PC-9 (cell line): Measurements from ENCODE around the gene PAN3. TPM values are rescaled to one million over a fixed set of nuclear protein-coding genes. Genes with fewer than 3 reads are reported as not detected.

Experiments used
- BruUV-seq: library from RNA; stranded (reverse); fragments of 400-500 nt; replicated peaks from 2 replicates; lab custom pipeline; 2021; lab: Mats Ljungman, UMichigan
- CTCF ChIA-PET: fragments of 300-600 bp; sonication (Branson Sonifier 250); formaldehyde crosslinking; loops from one replicate; lab custom pipeline; 2022; ENCODE audit warnings: antibody characterized with exemption; lab: Charles Lee
- POLR2A ChIA-PET: fragments of 300-600 bp; sonication (Branson Sonifier 250); formaldehyde crosslinking; loops from one replicate; lab custom pipeline; 2022; ENCODE audit warnings: antibody characterized with exemption; ENCODE audit not compliant: unreplicated experiment; lab: Charles Lee
- DNase-seq, 2 experiments: peaks; one replicate each; pipeline versions ENCODE4 v3.0.0 to v3.0.0-alpha.2; 2015 to 2022; ENCODE audit warnings: mixed read lengths in 1 of 2
- H2AFZ ChIP-seq: fragments of 200-600 bp; sonication (generic); 2 replicates; pipeline ENCODE4 v1.8.1; 2017; ENCODE audit warnings: antibody characterized with exemption
- H3F3A ChIP-seq: fragments of 200-600 bp; sonication (generic); 2 replicates; pipeline ENCODE4 v1.8.1; 2017; ENCODE audit warnings: antibody characterized with exemption, mild to moderate bottlenecking, low read depth; ENCODE audit not compliant: insufficient read depth
- H3K27ac ChIP-seq: fragments of 200-600 bp; sonication (generic); 2 replicates; pipeline ENCODE4 v1.6.1; 2016; ENCODE audit warnings: mixed run types
- H3K27me3 ChIP-seq: fragments of 200-600 bp; sonication (generic); 2 replicates; pipeline ENCODE4 v1.6.1; 2016; ENCODE audit warnings: low read depth, mixed run types; ENCODE audit not compliant: insufficient read depth
- H3K36me3 ChIP-seq: fragments of 200-600 bp; sonication (generic); 2 replicates; pipeline ENCODE4 v1.6.1; 2016; ENCODE audit warnings: low read depth, mixed run types
- H3K4me1 ChIP-seq: fragments of 200-600 bp; sonication (generic); replicated peaks from 2 replicates; pipeline ENCODE4 v1.6.1; 2016; ENCODE audit warnings: mixed run types; ENCODE audit not compliant: insufficient read depth
- H3K4me2 ChIP-seq: fragments of 200-600 bp; sonication (generic); 2 replicates; pipeline ENCODE4 v1.6.1; 2017; ENCODE audit warnings: mixed run types
- H3K4me3 ChIP-seq: fragments of 200-600 bp; sonication (generic); 2 replicates; pipeline ENCODE4 v1.6.1; 2016; ENCODE audit warnings: mixed run types
- H3K79me2 ChIP-seq: fragments of 200-600 bp; sonication (generic); 2 replicates; pipeline ENCODE4 v1.6.1; 2017; ENCODE audit warnings: low read depth, mixed run types
- H3K9me2 ChIP-seq: fragments of 200-600 bp; sonication (generic); 2 replicates; pipeline ENCODE4 v1.8.1; 2017; ENCODE audit warnings: mild to moderate bottlenecking; ENCODE audit not compliant: insufficient read depth
- H3K9me3 ChIP-seq: fragments of 200-600 bp; sonication (generic); 2 replicates; pipeline ENCODE4 v1.8.1; 2016; ENCODE audit warnings: low read depth; ENCODE audit not compliant: insufficient read depth
- H4K20me1 ChIP-seq: fragments of 200-600 bp; sonication (generic); 2 replicates; pipeline ENCODE4 v1.8.1; 2017; ENCODE audit not compliant: insufficient read depth
- EZH2 ChIP-seq: fragments of 200-600 bp; sonication (generic); IDR thresholded peaks from 2 replicates; pipeline ENCODE4 v1.8.0; 2017; ENCODE audit warnings: antibody characterized with exemption, low read depth
- intact Hi-C: fragments of 100-400 bp; cut with micrococcal nuclease; formaldehyde crosslinking; loops from one replicate; pipeline ENCODE4 v1.10.0; 2022; ENCODE audit not compliant: unreplicated experiment
- total RNA-seq: library from RNA; stranded (reverse); gene quantifications from 2 replicates; pipeline ENCODE4 v1.2.3, GENCODE V29; 2021
- TF ChIP-seq, protein P1 (sequence below): fragments of 200-600 bp; sonication (generic); conservative IDR thresholded peaks from 2 replicates; pipeline ENCODE4 v1.6.1; 2017; ENCODE audit warnings: mixed run types, antibody characterized with exemption, mild to moderate bottlenecking, moderate library complexity

Gene PAN3
- total RNA-seq, 1 experiment from 2014 or later: 34.6 TPM

DNA sequence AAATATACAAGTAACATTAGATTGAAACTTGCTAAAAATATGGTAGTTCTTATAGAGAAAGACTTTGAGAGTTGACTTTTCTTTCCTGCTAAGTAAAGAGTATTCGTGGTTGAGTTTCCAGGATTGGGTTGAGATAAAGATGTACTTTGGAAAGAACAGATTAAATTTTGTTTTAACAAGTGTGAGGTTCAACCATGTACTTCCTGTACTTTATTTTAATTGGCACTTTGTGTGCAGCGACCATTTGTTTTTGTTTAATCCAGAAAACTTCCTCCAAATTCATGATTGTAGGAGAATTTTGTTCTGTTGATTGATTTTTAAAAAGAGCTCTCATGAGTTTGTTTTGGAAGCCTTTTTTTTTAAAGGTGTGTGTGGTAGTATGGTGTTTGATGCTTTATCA lies 46.9 kb downstream of the PAN3 start:
- Histone ChIP-seq H3K9me3 (peaks cover 7% of the 10 kb centered on the region; the same call in 1 of the 2 replicates), H3K4me3 (no peak overlapping the region), H3F3A (peaks cover 16% of the 10 kb centered on the region), H3K9me2 (no peaks in the 10 kb centered on the region), H3K27ac (no peak overlapping the region), H3K27me3 (no peaks in the 10 kb centered on the region), H3K4me2 (no peak overlapping the region), H3K79me2 (peaks cover 50% of the 10 kb centered on the region; the same call in 1 of the 2 replicates), H4K20me1 (no peaks in the 10 kb centered on the region), H3K36me3 (peaks cover 6% of the 10 kb centered on the region; the same call in 1 of the 2 replicates), H3K4me1 (peaks cover 19% of the 10 kb centered on the region), H2AFZ (no peak overlapping the region)
- no peak for DNase-seq
- POLR2A ChIA-PET: no interaction called here
- CTCF ChIA-PET: no interaction called here
- TF ChIP-seq EZH2: no peak
- TF ChIP-seq, protein P1, sequence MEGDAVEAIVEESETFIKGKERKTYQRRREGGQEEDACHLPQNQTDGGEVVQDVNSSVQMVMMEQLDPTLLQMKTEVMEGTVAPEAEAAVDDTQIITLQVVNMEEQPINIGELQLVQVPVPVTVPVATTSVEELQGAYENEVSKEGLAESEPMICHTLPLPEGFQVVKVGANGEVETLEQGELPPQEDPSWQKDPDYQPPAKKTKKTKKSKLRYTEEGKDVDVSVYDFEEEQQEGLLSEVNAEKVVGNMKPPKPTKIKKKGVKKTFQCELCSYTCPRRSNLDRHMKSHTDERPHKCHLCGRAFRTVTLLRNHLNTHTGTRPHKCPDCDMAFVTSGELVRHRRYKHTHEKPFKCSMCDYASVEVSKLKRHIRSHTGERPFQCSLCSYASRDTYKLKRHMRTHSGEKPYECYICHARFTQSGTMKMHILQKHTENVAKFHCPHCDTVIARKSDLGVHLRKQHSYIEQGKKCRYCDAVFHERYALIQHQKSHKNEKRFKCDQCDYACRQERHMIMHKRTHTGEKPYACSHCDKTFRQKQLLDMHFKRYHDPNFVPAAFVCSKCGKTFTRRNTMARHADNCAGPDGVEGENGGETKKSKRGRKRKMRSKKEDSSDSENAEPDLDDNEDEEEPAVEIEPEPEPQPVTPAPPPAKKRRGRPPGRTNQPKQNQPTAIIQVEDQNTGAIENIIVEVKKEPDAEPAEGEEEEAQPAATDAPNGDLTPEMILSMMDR: no peak
- intact Hi-C loops: no loop called here
- BruUV-seq: no TSS peak

DNA sequence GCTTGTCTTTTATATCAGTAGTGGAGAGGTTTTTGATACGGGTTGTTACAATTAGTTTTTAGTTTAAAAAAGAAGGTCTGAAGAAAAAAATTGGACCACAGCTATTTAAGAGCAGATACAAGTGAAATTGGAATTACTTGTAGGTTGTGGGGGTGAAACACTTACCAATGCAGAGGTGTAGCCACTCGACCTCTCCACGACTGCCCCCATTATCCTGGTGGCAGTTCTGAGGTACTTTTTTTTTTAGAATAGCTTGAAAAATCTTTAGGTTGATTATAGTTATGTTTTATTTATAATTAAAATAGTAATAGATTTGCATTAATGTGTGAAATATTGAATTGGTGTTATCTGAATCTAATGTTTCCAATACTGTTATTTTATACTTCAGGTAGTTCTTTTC lies 60.7 kb downstream of the PAN3 start:
- Histone ChIP-seq H3K27ac (no peak overlapping the region), H3K9me3 (no peaks in the 10 kb centered on the region), H3K27me3 (no peaks in the 10 kb centered on the region), H2AFZ (no peak overlapping the region), H3F3A (0 out of 2 replicates have a peak, but pooled peaks cover 9% of the 10 kb centered on the region), H4K20me1 (no peaks in the 10 kb centered on the region; the same call in 1 of the 2 replicates), H3K4me1 (no peaks in the 10 kb centered on the region), H3K79me2 (peaks cover 3% of the 10 kb centered on the region; the same call in 1 of the 2 replicates), H3K36me3 (no peaks in the 10 kb centered on the region), H3K9me2 (no peaks in the 10 kb centered on the region), H3K4me2 (no peak overlapping the region), H3K4me3 (no peak overlapping the region)
- BruUV-seq: no TSS peak
- POLR2A ChIA-PET: no interaction called here
- TF ChIP-seq, protein P1: 0 out of 2 replicates have a peak, but pooled peaks have one; percentile 17
- TF ChIP-seq EZH2: no peak
- intact Hi-C loops: no loop called here
- DNase-seq: no peak
- CTCF ChIA-PET: no interaction called here

DNA sequence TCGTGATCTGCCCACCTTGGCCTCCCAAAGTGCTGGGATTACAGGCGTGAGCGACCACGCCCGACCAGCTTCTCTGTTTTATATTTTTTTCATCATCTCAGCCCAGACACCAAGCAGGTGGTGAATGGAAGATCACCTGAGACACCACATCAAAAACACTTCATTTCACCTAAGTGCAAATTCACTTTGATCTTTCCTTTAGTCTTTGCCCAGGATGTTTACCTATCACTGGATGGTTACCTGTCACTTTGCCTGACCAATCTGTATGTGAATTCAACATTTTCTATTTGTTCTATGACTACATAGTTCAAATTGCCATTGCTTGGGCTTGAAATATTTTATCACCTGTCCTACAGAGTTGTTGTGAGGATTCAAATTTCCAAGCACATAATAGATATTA lies 65.7 kb downstream of the PAN3 start:
- H3F3A ChIP-seq: 0 out of 2 replicates have a peak, but pooled peaks cover 5% of the 10 kb centered on the region
- TF ChIP-seq, protein P1: no peak
- TF ChIP-seq EZH2: no peak
- H3K9me2 ChIP-seq: no peaks in the 10 kb centered on the region
- BruUV-seq: no TSS peak
- CTCF ChIA-PET: no interaction called here
- H3K79me2 ChIP-seq: peaks cover 3% of the 10 kb centered on the region; the same call in 1 of the 2 replicates
- no peaks in the 10 kb centered on the region for H3K9me3 ChIP-seq
- no peaks in the 10 kb centered on the region for H3K27me3 ChIP-seq
- H3K4me3 ChIP-seq: no peak overlapping the region
- H4K20me1 ChIP-seq: peaks cover 7% of the 10 kb centered on the region
- H3K27ac ChIP-seq: no peak overlapping the region
- no peak overlapping the region for H2AFZ ChIP-seq
- intact Hi-C loops: no loop called here
- H3K4me1 ChIP-seq: no peaks in the 10 kb centered on the region
- H3K4me2 ChIP-seq: no peak overlapping the region
- POLR2A ChIA-PET: no interaction called here
- no peak for DNase-seq
- H3K36me3 ChIP-seq: no peaks in the 10 kb centered on the region; the same call in 1 of the 2 replicates
